ENCODE results near the gene ROR2.

GRCh38 chr9:91907484-91908292 lies 42.3 kb downstream of the ROR2 start:
- TF ChIP-seq POLR2A (IDR thresholded peaks at IDR 0.05; ENCODE audit: low read depth, low read length): no peak
- TF ChIP-seq, protein P1, sequence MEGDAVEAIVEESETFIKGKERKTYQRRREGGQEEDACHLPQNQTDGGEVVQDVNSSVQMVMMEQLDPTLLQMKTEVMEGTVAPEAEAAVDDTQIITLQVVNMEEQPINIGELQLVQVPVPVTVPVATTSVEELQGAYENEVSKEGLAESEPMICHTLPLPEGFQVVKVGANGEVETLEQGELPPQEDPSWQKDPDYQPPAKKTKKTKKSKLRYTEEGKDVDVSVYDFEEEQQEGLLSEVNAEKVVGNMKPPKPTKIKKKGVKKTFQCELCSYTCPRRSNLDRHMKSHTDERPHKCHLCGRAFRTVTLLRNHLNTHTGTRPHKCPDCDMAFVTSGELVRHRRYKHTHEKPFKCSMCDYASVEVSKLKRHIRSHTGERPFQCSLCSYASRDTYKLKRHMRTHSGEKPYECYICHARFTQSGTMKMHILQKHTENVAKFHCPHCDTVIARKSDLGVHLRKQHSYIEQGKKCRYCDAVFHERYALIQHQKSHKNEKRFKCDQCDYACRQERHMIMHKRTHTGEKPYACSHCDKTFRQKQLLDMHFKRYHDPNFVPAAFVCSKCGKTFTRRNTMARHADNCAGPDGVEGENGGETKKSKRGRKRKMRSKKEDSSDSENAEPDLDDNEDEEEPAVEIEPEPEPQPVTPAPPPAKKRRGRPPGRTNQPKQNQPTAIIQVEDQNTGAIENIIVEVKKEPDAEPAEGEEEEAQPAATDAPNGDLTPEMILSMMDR (IDR thresholded peaks at IDR 0.05; ENCODE audit: extremely low read depth in 1 of 2, insufficient read depth in 1 of 2, low read depth in 1 of 2, low read length in 2 of 2): no peak
- TF ChIP-seq POLR2AphosphoS5 (IDR thresholded peaks at IDR 0.05; ENCODE audit: insufficient read depth, low read depth, low read length): no peak
- TF ChIP-seq MAX (IDR thresholded peaks at IDR 0.05; ENCODE audit: insufficient read depth, insufficient read length): no peak
- no peak for TF ChIP-seq FOS (IDR thresholded peaks at IDR 0.05; ENCODE audit: borderline replicate concordance, insufficient read depth, low read length)
- no peak for TF ChIP-seq EZH2 (IDR thresholded peaks at IDR 0.05; ENCODE audit: borderline replicate concordance, low read depth, low read length, severe bottlenecking)
- no peak for TF ChIP-seq MYC (IDR thresholded peaks at IDR 0.05; ENCODE audit: low read depth, low read length)
- TF ChIP-seq GATA2 (IDR thresholded peaks at IDR 0.05; ENCODE audit: insufficient read depth, insufficient read length, low read depth, low read length): no peak
- TF ChIP-seq JUN (IDR thresholded peaks at IDR 0.05; ENCODE audit: borderline replicate concordance, insufficient read depth, insufficient read length, low read depth): no peak

All from endothelial cell of umbilical vein (primary cell).